ENCODE measurements around the gene ING5.

ING5 gene

DNA sequence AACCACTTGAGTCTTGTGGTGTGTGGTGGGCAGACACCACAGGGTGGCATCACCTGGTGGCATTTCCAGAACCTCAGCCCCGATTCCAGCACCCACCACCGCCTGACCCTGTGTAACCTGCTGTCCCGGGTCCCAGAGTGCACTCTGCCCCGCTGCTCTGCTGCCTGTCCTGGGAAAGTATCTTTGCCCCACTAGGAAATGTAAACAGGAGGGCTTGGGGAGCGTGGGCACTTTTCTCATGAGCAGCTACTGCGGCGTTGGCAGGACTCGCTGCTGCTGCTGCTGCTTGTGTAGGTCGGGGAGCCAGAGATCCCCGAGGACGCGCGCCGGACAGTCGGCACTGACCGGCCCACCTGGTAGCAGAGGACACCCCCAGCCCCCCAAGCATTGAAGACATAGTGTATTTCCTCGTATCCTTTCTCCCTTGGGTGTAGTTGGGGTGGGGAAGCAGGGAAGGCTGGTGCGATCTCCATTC, 28.6 kb upstream of the ING5 start:
- DNase-seq: no peak

DNA sequence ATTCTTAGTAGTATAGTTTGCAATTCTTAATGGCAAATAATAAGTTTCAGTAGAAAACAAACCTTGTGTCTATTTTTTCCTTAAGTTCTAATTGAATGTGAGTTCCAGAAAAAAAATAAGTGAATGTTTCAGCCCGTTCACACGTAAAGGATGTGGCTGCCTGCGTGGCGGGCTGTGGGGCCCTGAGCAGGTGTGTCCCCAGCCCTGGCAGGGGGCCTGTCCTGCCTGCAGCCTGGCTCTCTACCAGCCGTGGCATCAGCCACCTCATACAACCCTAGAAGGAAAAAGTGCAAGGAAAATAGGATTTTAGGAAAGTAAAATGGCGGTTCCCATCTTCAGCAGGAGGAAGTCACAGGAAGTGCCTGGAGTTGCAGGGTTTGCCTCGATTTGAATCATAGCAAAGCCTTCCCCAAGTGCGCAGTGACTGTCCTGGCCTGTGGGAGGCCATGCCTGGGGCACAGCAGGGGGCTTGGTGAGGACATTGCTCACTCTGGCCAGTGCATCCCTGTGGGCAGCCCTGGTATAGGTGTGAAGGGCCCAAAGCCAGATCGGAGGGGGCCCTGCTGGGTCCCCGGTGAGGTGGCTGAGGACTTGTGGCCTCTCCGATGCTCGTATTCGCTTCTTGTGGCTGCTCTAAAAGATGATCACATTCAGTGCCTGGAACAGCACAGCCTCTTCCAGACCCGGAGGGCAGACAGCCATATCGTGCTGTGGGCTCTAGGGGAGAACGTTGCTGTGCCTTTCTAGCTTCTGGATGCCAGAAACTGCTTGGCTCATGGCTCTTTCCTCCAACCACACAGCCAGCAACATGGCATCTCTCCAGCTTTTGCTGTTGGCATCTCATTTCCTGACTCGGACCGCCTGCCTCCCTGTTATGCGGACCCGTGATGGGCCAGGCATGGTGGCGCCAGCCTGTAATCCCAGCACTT, 27.8 kb upstream of the ING5 start:
- DNase-seq: no peak

DNA sequence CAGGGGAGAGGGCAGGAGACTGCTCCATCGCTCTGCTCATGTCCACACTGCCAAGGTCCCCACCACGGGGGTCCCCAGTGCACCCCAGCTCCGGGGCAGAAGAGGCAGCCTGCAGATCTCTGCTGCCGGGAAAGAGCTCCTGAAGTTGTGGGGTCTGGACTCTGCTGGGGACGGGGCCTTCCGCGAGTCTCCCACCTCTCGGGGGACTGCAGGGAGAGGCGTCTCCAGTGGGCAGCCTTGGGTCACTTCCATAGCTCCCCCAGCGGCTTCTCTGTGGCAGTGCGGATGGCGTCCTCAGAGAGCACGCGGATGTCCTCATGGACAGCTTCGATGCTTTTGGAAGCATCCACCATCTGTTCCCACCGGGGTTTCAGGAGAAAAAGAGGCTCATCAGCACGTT, 26.0 kb upstream of the ING5 start:
- no peak for DNase-seq

DNA sequence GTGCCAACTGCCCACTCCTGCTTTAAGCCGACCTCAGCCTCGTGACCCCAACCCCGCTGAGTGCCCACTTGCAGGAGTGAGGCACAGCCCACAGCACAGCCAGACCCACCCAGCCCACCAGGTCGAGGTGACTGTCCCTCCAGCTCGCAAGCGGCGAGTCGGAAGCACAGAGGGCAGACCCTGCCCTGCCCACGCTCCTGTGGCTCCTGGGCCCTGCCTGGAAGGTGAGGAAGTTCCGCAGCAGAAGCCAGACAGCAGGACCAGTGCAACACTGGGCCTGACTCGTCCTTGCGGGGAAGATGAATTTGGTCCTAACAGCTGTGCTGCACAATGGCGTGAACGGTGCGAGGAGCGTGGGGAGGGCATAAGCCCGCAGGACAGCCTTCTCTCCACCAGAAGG, 25.2 kb upstream of the ING5 start:
- no peak for DNase-seq

DNA sequence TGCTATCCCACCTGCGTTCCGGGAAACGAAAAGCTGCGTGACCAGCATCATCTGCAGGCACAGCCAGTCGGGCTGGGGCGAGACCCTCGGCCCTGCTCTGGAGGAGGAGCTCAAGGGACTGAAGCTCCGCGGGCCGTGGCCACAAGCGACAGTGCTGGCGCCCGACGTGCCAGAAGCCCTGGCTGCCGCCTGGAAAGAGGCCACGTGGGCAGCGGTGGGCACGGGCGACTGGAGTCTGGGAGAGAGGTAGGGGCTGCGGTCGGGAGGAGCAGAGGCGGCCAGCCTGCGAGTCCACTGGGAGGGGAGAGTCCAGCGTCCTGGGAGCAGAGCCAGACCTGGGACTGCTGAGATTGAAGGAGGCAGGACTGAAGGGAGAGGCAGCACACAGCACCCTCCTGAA, 24.4 kb upstream of the ING5 start:
- DNase-seq: no peak

DNA sequence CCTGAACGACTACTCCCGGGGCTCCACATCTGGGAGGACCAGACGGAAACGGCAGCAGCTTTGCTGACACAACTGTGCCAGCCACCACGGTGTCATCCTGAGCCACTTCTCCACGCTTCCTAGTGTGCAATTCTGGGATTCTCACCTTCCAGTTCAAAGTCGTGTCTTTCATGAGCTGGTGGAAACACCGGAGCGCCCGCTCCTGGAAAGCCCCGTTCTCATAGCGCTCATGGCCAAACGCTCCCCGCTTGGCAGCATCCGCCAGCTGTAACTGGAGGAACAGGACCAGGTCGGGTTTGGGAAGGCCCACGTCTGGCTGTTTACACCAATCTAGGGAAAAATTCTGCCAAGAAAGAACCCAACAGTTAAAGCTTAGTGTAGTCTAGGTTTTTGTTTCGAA, 23.5 kb upstream of the ING5 start:
- no peak for DNase-seq

DNA sequence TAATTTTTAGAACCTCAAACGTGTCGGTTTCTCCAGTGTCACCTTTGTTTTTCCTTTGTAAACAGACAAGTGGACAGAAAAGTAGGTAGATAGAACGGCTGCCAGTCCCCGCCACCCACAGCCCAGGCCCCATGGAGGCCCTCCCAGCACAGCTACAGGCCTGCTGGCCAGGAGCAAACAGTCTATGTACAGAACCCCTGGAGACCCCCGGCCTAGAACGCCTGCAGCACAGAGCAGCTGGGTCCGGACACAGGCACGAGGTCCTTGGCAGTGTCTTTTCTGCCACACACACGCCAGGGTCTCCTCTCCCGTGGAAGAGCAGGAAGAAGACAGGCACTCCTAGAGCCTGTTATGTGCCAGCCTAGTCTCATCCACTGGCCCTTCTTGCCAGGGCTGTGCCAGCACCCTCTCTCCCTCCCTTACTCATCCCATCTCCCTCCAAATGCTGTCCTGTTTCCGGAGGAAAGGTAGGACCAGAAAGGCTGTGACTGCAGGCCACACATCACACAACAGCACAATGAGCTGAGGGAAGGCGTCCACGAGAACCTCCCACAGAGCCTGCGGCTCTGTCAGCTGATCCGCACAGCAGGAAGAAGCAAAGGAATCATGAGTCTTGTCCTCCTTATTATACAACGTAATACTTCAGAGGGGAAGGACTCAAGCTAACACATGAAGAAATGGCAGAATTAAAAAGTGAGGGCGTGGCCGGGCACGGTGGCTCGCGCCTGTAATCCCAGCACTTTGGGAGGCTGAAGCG, 22.9 kb upstream of the ING5 start:
- no peak for DNase-seq

DNA sequence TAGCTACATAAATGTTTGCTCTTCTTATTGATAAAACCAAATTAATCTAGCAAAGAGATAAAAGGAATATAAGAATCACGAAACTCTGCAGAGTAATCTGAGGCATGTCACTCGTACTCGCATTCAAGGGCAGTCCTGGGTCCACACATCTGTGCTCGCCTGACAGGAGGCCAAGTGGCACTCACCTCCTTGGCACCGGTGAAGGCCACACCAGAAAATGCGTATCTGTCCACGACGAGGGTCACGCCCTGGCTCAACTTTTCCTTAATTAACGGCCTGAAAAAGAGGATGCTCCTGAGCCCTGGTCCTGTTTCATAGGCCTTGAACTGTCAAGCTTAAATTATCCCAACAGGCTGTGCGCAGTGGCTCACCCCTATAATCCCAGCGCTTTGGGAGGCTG, 21.8 kb upstream of the ING5 start:
- DNase-seq: no peak

DNA sequence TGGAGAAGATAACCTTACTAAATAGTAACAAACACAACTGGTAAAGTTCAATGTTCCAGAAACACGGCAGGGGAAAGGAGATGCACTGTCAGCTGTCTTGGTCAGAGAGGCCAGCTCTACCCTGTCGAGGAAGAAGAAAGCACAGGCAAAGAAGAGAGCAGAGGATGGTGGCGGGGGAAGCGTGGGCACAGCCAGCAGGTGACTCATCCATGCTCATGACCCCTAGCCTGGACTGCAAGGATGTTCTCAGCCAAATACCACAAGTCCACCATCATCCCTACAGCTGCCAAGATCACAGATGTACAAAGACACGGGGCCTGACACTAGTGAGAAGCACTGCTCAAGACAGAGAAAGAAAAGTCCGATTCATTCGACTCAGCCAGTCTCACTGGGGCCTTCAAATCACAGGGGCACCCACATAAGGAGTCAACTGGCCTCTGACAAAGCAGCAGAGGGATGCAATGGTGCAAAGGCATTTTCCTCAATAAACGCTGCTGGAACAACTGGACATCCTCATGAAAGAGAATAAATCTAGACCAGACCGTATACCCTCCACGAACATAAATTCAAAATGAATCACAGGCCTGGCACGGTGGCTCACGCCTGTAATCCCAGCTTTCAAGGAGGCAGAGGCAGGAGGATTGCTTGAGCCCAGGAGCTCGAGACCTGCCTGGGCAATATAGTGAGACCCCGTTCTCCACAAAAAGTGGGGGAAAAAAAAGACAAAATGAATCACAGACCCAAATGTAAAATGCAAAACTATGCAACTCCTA, 20.8 kb upstream of the ING5 start:
- no peak for DNase-seq

DNA sequence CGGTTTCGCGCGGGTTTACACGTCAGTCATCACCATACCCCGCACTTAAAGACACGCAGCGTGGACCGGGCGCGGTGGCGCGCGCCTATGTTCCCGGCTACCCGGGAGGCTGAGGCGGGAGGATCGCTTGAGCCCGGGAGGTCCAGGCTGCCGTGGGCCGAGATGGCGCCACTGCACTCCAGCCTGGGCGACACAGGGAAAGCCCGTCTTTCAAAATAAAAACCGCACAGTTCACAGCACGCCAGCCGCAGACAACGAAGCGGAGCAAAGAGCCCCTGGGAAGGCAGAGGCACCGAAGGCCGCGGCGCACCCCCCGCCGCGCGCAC, 15.6 kb upstream of the ING5 start:
- no peak for DNase-seq

DNA sequence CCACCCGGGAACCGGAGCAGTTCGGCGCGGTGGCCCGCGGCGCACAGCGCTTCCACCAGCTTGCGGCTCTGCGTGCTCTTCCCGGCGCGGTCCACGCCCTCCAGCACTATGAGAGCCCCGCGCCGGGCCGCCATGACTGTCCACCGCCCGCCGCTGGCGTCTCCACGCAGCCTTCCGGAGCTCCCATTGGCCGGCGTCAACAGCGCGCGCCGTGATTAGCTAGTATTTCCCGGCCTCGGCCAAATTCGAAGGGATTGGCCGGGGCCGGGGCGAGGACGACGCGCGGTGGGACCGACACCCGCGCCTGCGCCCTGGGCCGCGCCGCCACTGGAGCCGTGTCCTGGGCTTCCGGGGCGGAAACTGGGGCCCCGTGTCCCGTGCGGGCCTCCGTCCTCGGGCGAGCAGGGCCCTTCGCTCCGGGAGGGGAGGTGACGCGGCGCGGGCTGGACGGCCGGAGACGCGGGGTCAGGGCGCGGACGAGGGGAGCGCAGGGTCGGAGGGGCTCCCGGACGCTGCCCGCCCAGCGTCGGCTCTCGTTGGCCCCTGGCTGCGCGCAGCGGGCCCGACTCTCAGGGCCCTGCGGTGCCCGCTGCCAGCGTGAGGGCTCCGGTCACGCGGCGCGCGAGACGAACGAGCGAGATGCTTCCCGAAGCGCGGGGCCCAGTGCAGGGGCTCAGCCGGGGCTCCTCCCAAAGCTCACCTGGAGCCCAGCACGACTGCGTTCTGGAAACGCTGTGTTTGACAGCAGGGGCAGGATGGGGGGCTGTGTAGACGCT, 15.0 kb upstream of the ING5 start, which contains the start of gene DTYMK:
Gene DTYMK, minus strand, starts transcription at position 166 of the 776 bp plus-strand sequence. Its CDS starts 32 bp downstream, at position 134.
- DNase-seq: peak; percentile 70

DNA sequence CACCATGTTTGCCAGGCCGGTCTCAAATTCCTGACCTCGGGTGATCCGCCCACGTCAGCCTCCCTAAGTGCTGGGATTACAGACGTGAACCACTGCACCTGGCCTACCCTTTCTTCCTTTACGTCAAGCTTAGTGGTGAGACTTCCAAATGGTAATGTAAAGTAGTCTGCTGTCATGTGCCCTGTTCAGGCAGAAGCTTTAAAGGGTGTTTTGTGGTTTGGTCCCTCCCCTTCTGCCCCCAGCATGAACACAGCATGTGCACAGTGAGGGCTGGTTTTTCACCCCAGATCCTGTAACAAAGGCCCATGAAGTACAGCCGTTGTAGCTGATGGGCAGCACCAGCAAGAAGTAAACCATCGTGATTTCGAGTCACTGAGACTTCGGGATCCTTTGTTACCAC, 12.5 kb upstream of the ING5 start:
- no peak for DNase-seq

DNA sequence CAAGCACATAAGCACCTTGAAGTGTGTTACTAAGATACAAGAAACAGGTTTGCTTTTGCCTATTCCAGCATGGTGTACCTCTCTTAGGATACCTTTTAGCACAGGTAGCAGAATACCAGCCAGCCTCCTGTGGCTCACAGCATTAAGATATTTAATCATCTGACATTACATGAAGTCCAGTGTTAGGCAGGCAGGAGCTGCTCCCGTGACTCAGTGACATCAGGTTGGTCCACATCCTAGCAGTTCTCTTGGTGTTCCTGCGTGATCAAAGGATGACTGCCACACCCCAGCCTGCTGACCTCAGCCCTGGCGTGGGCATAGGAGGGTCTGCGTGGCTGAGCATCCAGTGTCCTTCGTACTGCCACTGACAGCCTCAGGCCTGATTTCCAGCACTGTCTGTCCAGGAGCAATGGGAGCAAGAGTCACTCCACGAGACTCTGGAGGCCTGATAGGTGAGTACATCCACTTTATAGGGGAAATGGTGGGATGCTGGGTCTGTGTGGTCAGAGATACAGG, 11.6 kb upstream of the ING5 start:
- DNase-seq: no peak

DNA sequence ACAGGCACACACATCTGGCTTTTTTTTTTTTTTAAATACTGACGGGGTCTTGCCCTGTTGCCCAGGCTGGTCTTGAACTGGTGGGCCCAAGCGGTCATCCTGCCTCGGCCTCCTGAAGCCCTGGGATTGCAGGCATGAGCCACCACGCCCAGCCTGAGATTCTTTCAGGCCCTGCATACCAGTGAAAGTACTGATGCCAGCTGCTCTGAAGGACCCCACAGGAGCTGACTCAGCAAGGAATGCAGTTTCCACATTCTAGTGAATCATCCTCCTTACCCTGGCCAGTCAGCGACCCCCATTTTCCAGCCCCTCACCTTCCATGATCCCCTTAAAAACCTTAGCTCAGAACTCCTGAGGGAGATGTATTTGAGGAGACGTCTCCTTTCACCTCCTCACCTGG, 9.4 kb upstream of the ING5 start:
- no peak for DNase-seq

DNA sequence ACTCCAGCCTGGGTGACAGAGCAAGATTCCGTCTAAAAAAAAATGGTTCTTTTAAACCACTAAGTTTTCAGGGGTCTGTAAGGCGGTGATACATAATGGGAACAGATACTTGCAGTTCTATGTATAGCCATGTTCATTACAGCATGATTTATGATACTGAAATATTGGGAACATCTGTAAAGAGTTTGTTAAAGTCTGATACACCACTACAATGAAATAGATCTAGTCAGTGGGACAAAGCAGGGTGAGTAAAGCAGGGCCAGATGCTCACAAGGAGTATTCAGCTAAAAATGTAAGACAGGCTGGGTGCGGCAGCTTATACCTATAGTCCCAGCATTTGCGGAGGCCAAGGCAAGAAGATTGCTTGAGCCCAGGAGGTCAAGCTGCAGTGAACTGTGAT, 6.2 kb upstream of the ING5 start:
- DNase-seq: no peak

DNA sequence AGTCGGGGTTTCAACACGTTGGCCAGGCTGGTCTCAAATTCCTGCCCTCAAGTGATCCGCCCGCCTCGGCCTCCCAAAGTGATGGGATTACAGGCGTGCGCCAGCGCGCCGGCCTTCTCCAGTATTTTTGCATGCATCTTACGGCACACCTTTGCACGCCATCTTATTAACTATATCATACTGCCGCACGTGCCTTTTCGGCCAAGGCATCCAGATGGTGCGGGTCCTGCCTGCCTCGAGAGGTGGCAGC, 765 bp upstream of the ING5 start:
- peak; percentile 71 for DNase-seq

DNA sequence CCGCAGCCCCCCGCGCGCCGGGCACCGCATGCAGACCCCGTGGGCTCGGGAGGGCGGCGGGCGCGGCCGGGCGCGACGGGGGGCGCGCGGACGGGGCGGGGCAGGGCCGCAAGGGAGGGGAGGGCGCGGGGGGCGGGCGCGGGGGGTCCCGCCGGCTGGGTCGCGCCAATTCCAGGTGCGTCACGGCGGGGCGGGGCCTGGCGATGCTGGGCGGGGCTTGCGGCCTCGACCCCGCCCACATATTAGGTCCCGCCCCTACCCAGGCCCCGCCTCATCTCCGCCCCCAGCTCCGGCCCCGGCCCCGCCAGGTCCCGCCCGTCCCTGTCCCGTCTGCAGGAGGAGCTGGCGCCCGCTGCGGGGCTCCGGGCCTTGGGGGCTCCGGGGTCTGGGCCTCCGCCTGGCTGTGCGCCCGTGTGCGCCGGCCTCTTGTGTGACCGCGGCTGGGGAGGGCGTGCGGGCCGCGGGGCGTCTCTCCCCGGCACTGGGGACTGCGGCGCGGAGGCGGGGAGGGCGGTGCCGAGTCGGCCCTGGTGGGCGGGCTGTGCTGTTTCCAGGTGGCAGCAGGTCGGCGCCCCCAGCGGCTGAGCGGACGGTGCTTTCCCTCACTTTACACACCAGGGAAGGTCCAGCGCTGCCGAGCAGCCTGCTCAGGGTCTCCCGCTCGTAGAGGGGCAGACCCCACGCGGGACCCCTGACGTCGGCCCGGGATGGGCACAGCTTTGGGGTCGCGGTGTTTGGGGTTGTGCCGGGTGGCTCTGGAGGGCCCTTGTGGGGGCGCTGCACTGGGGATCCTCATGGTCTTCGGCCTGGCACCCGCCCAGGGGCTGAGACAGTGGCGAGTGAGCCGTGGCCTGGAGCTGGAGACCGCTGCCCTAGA, 554 bp downstream of the ING5 start:
- DNase-seq: peak; percentile 4

DNA sequence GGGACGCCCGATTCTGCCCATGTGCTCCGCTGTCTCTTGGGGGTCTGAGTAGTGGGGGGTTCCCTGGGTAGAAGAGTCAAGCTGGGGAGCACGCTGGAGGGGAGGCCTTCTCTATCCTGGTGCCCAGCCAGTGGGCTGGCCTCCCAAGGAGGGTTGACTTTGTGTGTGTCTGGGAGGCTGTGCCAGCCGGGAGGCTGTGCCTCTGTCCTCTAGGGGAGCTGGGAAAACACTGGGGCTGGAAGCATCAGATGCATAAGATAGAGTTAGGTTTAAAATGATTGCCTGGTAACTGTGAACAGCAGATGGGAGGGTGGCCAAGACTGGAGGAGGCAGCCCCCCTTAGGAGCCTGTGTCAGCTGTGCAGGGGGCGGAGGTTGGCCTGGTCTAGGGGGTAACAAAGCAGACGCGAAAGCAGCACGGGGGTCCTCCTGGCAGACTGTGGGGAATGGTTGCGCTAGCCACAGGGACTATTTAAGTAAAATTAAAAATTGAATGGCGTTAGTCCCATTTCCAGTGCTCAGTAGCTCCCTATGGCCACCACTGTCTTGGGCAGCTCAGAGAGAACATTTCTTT, 1.3 kb downstream of the ING5 start:
- DNase-seq: no peak

DNA sequence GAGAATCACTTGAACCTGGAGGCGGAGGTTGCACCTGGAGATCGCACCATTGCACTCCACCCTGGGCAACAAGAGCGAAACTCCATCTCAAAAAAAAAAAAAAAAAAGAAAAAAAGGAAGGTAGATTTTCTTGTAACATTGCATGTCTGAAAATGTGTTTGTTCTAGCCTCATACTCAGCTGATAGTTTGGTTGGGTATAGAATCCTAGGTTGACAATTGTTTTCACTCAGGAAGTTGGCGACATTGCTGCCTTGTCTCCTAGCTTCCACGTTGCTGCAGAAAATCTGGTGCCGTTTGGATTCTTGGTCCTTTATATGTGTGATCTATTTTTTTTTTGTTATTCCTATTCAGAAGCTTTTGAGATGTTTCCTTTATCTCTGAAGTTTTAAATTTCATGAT, 4.7 kb downstream of the ING5 start:
- DNase-seq: no peak

DNA sequence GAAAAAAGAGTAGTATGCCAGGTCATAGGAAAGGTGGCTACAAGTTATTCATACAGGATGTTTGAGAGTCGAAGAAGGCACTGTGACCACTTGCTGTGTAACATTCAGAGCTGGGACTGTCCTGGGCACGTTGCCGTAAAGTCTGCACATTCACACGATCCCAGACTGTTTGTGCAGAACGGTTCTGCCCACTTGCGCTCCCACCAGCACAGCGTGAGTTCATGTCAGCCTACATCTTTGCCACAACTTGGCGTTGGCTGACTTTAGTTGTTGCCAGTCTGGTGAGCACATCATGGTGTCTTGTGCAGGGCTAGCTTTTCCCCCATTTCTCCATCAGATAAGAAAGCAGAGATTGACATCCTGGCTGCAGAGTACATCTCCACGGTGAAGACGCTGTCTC, 7.0 kb downstream of the ING5 start:
- no peak for DNase-seq

DNA sequence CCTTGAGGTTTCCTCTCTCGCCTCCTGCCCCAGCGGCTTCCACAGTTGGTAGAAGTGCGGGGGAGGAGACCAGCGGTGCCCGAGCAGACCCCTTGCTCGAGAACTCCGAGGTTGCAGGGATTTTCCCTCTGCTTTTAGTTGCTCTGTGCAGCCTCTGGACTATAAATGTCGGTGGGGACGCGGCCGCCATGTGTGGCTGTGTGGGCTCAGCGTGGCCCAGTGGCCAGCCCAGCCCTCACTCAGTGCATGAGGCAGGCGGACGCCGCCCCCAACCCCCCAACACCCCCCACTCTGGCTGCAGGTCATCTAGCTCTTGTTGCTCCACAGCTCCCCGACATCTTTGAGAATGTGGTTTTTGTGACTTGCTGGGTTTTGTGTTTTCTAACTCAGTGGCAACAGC, 17.3 kb downstream of the ING5 start:
- no peak for DNase-seq
